SKM-1 (cell line): ENCODE measurements around the gene WT1.

Experiments
- DNase-seq: peaks from one replicate; lab custom pipeline; 2025; ENCODE audit not compliant: unreplicated experiment; lab: John Stamatoyannopoulos, UW

WT1 gene

GRCh38 chr11:32438866-32439489 is 3.6 kb upstream of the WT1 start:
- no peak for DNase-seq

DNA sequence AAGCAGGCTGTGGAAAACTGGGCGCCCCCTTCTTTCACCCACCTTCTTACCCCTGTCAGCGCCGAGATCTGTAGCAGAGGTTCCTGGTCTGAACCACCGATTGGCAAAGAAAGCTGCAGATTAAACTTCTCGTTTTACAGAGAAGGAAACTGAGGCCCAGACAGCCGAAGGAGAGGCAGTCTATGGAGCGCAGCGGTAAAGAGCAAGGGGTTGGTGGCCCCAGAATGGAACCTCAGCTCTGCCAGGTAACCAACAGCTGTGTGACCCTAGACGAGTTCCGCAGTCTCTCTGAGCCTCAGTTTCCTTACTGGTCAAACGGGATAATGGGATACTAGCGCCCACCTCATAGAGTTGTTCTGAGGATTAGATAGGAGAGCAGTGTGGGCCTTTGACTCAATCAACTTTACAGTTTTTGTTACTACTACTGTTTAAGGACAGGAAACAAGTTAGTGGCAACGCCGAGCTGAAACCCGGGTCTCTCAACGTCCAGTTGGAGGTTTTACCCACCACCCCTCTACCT is 3.1 kb upstream of the WT1 start:
- DNase-seq, result no peak

- no peak for DNase-seq
Observed at GRCh38 chr11:32437495-32438345, 2.4 kb upstream of the WT1 start.

- DNase-seq, result no peak
Observed at GRCh38 chr11:32436751-32437494, 1.6 kb upstream of the WT1 start.

DNA sequence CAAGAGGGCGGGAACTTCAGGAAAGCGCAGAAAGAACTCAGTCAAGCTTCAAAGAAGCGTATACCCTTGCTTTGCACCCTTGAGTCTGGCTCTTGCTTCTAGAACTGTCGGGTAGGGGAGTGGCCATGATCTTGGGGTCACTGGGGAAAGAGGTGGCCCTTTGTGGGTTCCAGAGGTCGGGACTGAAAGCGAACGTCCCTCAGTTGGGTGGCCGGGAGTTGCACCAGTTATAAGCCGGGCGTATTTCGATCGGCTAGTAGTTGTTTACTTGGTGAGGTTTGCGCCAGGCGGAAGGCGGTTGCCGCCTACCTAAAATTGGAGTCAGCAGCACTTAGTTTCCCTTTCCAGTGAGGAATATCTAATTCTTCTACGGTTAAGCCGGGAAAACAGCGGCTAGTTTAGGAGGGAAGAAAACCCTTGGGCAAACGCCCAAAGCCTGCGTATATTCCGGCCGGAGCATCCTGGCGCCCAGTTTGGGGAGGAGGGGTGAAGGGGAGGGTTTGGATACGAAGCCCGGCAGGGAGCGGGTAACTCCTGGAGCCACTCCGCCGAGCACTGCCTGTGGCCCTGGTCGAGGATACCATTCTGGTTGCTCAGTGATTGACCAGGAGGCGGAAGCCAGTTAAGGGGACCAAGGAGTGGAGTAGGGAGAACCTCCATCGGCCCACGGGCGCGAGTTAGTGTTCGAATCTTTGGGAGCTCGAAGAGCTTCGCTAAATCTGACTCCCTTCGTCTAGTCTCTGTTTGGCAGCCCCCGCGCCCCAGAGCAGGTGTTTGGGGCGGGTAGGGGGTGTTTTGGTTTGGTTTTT is 807 bp upstream of the WT1 start:
- DNase-seq, result no peak

DNA sequence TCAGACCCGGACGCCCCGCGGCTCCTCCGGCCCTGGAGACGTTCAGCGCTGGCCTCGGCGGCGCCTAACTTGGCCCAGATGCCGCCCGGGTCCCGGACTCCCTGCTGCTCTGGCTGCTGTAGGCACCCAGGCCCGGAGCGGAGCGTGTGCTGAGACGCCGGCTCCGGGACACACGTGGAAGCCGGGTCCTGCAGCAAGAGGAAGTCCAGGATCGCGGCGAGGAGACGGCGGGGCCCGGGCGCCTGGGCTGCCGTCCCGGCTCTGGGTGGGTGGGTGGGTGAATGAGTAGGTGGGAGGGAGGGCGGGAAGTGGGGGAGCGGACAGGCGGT is 223 bp downstream of the WT1 start:
- no peak for DNase-seq

GRCh38 chr11:32434356-32435151 is 785 bp downstream of the WT1 start:
- DNase-seq, result peak; percentile 74

DNA sequence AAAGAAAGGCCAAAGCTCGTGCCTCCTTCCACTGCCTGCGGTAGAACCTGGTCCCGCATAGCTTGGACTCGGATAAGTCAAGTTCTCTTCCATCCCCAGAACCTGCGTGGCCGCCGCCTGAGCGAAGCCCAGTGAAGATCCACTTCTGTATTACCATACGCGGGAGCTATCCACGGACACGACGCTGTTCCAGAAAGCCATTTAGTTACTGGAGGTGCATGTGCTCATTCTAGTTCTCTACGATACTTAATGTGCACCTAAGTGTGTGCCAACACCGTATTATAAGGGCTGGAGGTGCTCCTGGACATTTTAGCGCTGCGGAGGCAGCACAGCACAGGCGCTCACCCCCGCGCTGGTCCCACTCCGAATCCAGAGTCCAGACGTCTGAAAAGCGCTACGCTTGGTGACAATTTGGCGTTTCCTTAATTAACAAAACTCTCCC is 1.4 kb downstream of the WT1 start:
- no peak for DNase-seq

- DNase-seq, result no peak
Observed at GRCh38 chr11:32433101-32433913, 2.0 kb downstream of the WT1 start.

GRCh38 chr11:32432565-32432964 is 2.8 kb downstream of the WT1 start:
- no peak for DNase-seq

DNA sequence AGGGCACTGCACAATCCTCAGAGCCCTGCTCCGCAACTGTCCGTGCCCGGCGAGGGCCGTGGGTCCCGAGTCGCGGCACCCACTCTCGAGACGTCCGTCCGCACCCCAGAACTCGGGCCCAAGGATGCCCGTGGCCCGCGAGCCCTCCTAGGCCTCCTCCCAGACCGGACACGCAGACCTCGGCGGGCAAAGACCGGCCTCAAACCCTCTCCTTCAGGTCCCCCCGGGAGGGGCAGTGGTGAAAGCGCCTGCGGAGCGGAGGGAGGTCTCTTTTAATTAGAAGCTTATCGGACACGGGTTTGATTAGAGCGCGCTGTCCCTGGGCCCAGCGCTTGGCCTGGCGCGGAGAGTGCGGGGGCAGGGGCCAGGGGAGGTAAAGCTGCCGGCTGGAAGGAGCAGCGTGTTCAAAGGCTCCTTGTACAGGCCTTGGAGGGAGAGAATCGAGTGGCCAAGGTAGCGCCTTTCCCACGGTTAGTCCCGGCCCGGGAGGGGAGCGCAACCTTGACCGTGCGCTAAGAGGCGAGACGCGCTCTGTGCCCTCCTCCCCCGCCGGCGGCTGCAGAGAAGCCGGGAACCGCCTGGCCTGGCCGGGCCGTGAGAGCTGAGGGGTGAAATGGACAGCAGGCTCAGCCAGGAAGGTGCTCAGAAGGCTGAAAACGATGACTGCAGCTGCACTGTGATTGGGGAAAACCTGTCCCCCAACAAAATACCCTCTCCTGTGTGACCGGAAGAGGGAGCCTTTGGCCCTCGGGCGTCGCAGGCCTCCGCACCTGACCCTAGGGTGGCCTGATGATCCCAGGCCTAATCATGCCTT is 4.6 kb downstream of the WT1 start:
- no peak for DNase-seq

- DNase-seq, result no peak
Observed at GRCh38 chr11:32429477-32429876, 5.9 kb downstream of the WT1 start.

DNA sequence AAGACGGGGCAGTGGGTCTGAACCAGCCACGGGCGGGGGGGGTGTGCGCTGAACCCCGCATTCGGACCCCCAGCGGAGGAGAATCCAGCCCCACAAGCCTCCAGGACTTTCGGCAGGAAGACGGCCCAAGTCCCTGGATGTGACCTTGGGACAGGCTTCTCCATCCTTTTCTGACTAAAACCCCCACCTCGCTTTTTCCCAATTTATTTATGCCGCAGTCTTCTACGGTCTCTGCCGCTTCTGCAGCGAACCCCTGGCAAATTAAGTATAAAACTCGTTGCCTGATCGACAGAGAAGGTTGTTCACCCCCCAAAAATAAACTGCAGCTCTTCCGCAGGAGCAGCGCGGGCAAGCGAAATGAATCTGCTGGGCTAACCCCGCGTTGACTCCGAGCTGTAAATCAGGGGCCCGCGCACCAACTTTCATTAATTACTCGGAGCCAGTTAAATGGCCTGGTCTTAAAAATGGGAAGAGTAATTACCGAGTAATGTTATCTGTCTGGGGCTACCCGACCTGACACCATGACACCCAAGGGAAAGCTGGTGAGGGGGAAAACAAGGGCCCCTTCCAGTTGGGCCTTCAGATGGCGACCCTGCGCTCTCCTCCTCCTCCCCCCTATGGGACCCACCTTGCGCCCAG is 6.6 kb downstream of the WT1 start:
- no peak for DNase-seq

DNA sequence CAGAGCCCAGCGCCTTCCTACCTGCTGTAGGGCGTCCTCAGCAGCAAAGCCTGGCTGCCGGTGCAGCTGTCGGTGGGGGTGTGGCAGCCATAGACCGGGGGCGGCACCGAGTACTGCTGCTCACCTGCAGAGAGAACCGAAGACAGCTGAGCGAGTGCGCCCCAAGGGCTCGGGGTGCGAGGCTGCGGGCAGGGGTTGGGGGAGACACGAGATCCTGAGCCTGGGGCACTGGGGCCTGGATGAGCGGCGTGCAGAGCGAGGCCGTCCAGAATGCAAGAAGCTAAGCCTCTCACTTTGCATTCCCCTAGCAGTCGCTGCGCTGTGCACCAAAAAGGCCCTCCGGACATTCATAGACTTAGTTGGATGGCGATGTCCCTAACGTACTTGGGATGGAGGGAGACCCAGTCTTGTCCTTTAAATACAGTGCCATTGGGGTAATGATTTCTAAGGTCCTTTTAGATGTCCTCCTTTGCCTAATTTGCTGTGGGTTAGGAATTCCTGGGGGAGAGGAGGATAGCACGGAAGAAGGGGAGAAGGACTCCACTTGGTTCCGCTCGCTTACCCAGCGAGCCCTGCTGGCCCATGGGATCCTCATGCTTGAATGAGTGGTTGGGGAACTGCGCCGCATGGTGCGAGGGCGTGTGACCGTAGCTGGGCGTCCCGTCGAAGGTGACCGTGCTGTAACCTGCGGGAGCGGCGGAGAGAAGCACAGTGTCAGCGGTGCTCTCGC is 7.2 kb downstream of the WT1 start:
- no peak for DNase-seq

DNA sequence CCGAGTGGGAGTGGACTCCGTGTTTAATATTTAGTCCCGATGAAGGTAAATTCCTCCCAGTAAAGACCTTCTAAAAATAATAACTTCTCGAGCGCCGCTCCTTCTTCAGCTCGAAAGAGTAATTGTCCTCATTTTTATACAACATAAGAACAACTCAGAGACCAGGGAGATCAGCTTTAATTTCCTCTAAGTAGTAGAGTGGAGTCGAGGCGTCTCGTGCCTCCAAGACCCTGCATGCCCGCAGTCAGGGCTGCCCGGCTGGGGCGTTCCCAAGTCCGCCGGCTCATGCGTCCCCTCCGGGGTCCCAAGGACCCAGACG is 7.8 kb downstream of the WT1 start:
- no peak for DNase-seq

DNA sequence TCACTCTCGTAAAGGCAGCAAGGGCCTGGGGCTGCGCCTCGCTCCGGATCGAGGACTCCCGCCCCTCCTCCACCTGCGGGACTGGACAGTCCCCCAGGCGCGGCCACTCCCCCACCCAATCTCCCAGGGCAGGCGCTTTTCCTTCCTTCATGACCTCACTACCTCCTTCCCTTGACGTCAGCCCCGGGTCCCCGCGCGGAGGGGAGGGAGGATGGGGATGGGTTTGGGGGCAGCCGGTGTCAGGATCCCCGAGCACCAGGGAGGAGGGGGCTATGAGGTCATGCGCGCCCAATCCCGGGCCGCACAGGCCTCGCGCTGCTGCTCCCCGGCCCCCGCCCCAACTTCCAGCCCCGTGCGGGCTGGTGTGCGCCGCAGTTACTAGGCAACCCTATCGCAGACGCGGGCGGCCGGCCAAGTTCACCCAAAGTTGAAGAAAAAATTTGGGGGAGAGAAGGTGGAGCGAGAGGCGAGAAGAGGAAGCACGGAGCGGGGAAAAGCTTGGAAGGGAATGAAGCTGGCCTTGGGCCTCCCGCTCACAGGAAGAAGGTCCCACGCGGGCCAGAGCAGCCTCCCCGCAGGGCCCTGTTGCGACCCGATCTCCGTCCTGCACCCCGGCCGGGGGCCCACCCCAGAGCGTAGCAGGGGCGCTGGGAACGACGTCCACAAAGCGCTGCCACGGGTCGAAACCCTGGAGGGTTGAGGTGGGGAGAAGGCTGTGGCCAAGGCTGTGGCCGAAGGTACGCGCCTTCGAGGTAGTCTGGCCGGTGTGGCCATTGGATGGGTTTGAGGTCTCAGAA is 8.3 kb downstream of the WT1 start:
- DNase-seq, result no peak

DNA sequence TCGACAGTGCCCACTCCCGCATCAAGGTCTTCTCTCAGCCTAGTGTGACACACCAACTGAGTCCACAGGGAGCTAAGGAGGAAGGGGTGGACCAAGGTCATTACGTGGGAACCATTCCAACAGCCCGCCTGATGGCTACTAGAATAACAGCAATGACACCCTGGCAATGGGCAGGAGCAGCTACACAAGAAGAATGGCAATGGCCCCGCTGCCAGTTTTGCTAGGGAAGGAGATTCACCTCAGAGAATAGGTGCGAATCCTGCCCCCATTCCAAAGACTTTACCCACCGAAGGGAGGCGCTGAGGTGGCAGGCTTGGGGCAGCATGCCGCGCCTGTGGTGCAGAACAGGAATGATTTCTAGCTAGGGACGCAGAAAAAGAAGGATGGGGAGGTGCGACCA is 9.1 kb downstream of the WT1 start:
- no peak for DNase-seq
